ENCODE measurements around the gene ARHGAP22. TPM values are rescaled to one million over a fixed set of nuclear protein-coding genes. Genes with fewer than 3 reads are reported as not detected.

ARHGAP22 gene
- total and polyA plus RNA-seq, 2 of the 4 experiments (the other 2 are of a cell fraction): 28.3 to 30.2 TPM

DNA sequence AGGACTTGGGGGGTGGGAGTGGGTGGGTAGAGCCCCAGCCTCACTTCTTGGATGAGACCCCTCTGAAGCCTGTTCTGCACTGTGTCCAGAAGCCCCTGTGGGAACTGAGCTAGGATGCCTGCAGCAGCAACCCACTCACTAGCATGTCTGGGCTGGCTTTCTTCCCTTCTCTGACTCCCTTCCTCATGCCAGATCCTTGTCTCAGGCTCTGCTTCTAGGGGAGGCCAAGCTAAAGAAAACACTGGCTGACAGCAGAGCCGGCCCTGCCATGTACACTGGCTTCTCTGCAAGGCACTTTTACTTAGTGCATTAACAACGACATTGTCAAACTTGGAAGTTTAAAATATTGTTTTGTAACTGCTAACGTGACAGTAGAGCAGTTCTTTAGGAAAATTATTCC, 50.2 kb downstream of the ARHGAP22 start:
- dilution Hi-C loops (cut with HindIII; ENCODE audit: low sequenced_read_pairs, unreplicated experiment): no loop called here
- Histone ChIP-seq H3K27ac (ENCODE audit: insufficient read depth, low read length) (no peak overlapping the region), H2BK20ac (ENCODE audit: low read depth, low read length) (no peak overlapping the region), H2BK5ac (ENCODE audit: low read depth, low read length, poor library complexity, severe bottlenecking) (no peak overlapping the region), H4K91ac (ENCODE audit: insufficient read depth, low read depth, low read length) (no peak overlapping the region), H2BK15ac (ENCODE audit: low read depth, low read length) (no peak overlapping the region), H3K9me1 (ENCODE audit: insufficient read depth, low read length) (peaks cover 8% of the 10 kb centered on the region; the same call in 1 of the 2 replicates), H4K5ac (ENCODE audit: low read depth, low read length) (no peak overlapping the region), H3K9me3 (ENCODE audit: control insufficient read depth, insufficient read depth, low read length) (no peaks in the 10 kb centered on the region), H3K27me3 (ENCODE audit: control insufficient read depth, insufficient read depth, low read length) (no peaks in the 10 kb centered on the region), H2AK5ac (ENCODE audit: low read depth, low read length) (no peak overlapping the region), H3K9ac (ENCODE audit: low read depth, low read length) (no peak overlapping the region), H3K4me3 (ENCODE audit: insufficient read depth, low read depth, low read length) (no peak overlapping the region), H3K79me1 (ENCODE audit: low read depth in 1 of 2, low read length in 2 of 2) (peaks cover 10 to 67% of the 10 kb centered on the region in 2 experiments), H2AK9ac (replicated peaks; ENCODE audit: low read depth, low read length, poor library complexity) (no peak overlapping the region), H3K36me3 (ENCODE audit: control insufficient read depth, insufficient read depth, low read length) (peaks cover 6% of the 10 kb centered on the region), H3K4me2 (ENCODE audit: low read depth, low read length) (no peak overlapping the region), H2AFZ (replicated peaks; ENCODE audit: low read length, poor library complexity) (peak overlapping the region; percentile 13), H3K23ac (ENCODE audit: low read depth, low read length) (no peak overlapping the region), H3K56ac (ENCODE audit: extremely low read depth, insufficient read depth, low read length) (no peak overlapping the region), H4K8ac (ENCODE audit: low read depth in 2 of 2, low read length in 2 of 2) (no peak overlapping the region), H4K20me1 (ENCODE audit: insufficient read depth, low read length) (no peaks in the 10 kb centered on the region; the same call in 1 of the 2 replicates), H3K18ac (ENCODE audit: low read depth, low read length) (no peak overlapping the region), H2BK120ac (ENCODE audit: low read depth, low read length) (no peak overlapping the region), H3K14ac (replicated peaks; ENCODE audit: low read depth, low read length) (no peak overlapping the region), H3K4me1 (ENCODE audit: control insufficient read depth, insufficient read depth, low read length) (peaks cover 6% of the 10 kb centered on the region), H3K4ac (ENCODE audit: low read depth, low read length) (no peak overlapping the region)
- ChIA-PET CTCF (interaction anchor here (5.8 kb wide), 1 partner anchor 102 kb away, joined by 33 read pairs; no protein-coding TSS in a partner anchor), POLR2A (ENCODE audit: unreplicated experiment) (interaction anchor here (0.6 kb wide), 1 partner anchor 24 kb away, joined by 4 read pairs; no protein-coding TSS in a partner anchor)
- peak; percentile 54 for ATAC-seq (ENCODE audit: low read depth)
- no peak for TF ChIP-seq MXI1 (IDR thresholded peaks at IDR 0.05; ENCODE audit: borderline replicate concordance, low read depth, low read length)
- TF ChIP-seq FOS (IDR thresholded peaks at IDR 0.05; ENCODE audit: low read depth, low read length): no peak
- no peak for TF ChIP-seq NFE2L2 (IDR thresholded peaks at IDR 0.05; ENCODE audit: low read depth, low read length)
- no peak for TF ChIP-seq BHLHE40 (IDR thresholded peaks at IDR 0.05; ENCODE audit: low read depth, low read length)
- TF ChIP-seq MAZ (IDR thresholded peaks at IDR 0.05; ENCODE audit: borderline replicate concordance, low read depth, low read length): no peak
- no peak for TF ChIP-seq RAD21 (IDR thresholded peaks at IDR 0.05; ENCODE audit: low read length)
- peak; percentile 51 for DNase-seq
- intact Hi-C loops (cut with micrococcal nuclease): loop anchor here (10.0 kb wide), 2 partner anchors 50 to 960 kb away; partner anchors contain the start of gene ARHGAP22
- no TSS peak for BruUV-seq (replicated peaks)
- in situ Hi-C loops (cut with MboI; ENCODE audit: low sequenced_read_pairs): loop anchor here (5.0 to 25.0 kb wide), 2 partner anchors 103 to 958 kb away; no protein-coding TSS in a partner anchor
- no CpG with 5 or more reads among the region's 3 CpGs for whole genome bisulfite sequencing, 2 experiments (ENCODE audit: extremely low coverage in 2 of 2, insufficient read length in 1 of 2)

Data from IMR-90 (cell line).